HL-60 (cell line): ENCODE results near the gene LAMP1.

Experiments used
- CTCF ChIP-seq: IDR thresholded peaks from one replicate; pipeline ENCODE4 v1.5.1; 2011; ENCODE audit warnings: low read length, control low read depth, inconsistent platforms; ENCODE audit not compliant: insufficient read depth
- GABPA ChIP-seq: IDR thresholded peaks from 2 replicates; pipeline ENCODE4 v1.6.1; 2012; ENCODE audit warnings: low read depth
- POLR2AphosphoS5 ChIP-seq: IDR thresholded peaks from 2 replicates; pipeline ENCODE4 v1.6.1; 2012; ENCODE audit warnings: low read depth
- REST ChIP-seq: IDR thresholded peaks from 2 replicates; pipeline ENCODE4 v1.6.1; 2012; ENCODE audit warnings: low read depth; ENCODE audit not compliant: insufficient replicate concordance

GRCh38 chr13:113332615-113333014 lies 35.6 kb downstream of the LAMP1 start:
- TF ChIP-seq CTCF = no peak
- no peak for TF ChIP-seq GABPA
- TF ChIP-seq POLR2AphosphoS5 = no peak
- no peak for TF ChIP-seq REST
